Measurements from ENCODE around the gene TEX12. TPM values are rescaled to one million over a fixed set of nuclear protein-coding genes. Genes with fewer than 3 reads are reported as not detected.
A peak's percentile ranks its signal among the peaks of the same experiment; 100 is the strongest.

Gene TEX12
- total and polyA plus RNA-seq, 2 of the 4 experiments (the other 2 are of a cell fraction) = 0.12 TPM; not detected in 1

GRCh38 chr11:112213753-112214152 lies 46.6 kb downstream of the TEX12 start:
- TF ChIP-seq CTCF (conservative IDR thresholded peaks at IDR 0.05; ENCODE audit: low read depth, low read length) (no peak), CEBPB (IDR thresholded peaks at IDR 0.05; ENCODE audit: low read depth, low read length) (peak; percentile 92)
- Histone ChIP-seq H4K91ac (ENCODE audit: insufficient read depth, low read depth, low read length) (no peak overlapping the region), H3K56ac (ENCODE audit: extremely low read depth, insufficient read depth, low read length) (no peak overlapping the region), H2AK5ac (ENCODE audit: low read depth, low read length) (no peak overlapping the region), H3K4ac (ENCODE audit: low read depth, low read length) (0 out of 2 replicates have a peak overlapping the region, but pooled peaks have one; percentile 52), H3K36me3 (ENCODE audit: control insufficient read depth, insufficient read depth, low read length) (no peaks in the 10 kb centered on the region), H3K14ac (replicated peaks; ENCODE audit: low read depth, low read length) (no peak overlapping the region), H3K9ac (ENCODE audit: low read depth, low read length) (no peak overlapping the region), H4K8ac (ENCODE audit: low read depth in 2 of 2, low read length in 2 of 2) (no peak overlapping the region), H2AK9ac (replicated peaks; ENCODE audit: low read depth, low read length, poor library complexity) (no peak overlapping the region), H3K9me1 (ENCODE audit: insufficient read depth, low read length) (peaks cover 9% of the 10 kb centered on the region), H3K9me3 (ENCODE audit: control insufficient read depth, insufficient read depth, low read length) (no peaks in the 10 kb centered on the region), H3K4me3 (ENCODE audit: insufficient read depth, low read depth, low read length) (no peak overlapping the region), H2BK15ac (ENCODE audit: low read depth, low read length) (no peak overlapping the region), H3K4me2 (ENCODE audit: low read depth, low read length) (peak overlapping the region; percentile 50; the same call in 1 of the 2 replicates), H3K18ac (ENCODE audit: low read depth, low read length) (peak overlapping the region; percentile 75; the same call in 1 of the 2 replicates), H3K79me1 (ENCODE audit: low read depth in 1 of 2, low read length in 2 of 2) (no peaks in the 10 kb centered on the region), H2BK20ac (ENCODE audit: low read depth, low read length) (no peak overlapping the region), H3K27me3 (ENCODE audit: control insufficient read depth, insufficient read depth, low read length) (no peaks in the 10 kb centered on the region), H2AFZ (replicated peaks; ENCODE audit: low read length, poor library complexity) (no peak overlapping the region), H2BK5ac (ENCODE audit: low read depth, low read length, poor library complexity, severe bottlenecking) (no peak overlapping the region), H3K23ac (ENCODE audit: low read depth, low read length) (no peak overlapping the region), H4K20me1 (ENCODE audit: insufficient read depth, low read length) (no peaks in the 10 kb centered on the region), H2BK120ac (ENCODE audit: low read depth, low read length) (peak overlapping the region; percentile 36), H3K4me1 (ENCODE audit: control insufficient read depth, insufficient read depth, low read length) (peaks cover 18% of the 10 kb centered on the region), H4K5ac (ENCODE audit: low read depth, low read length) (no peak overlapping the region), H3K27ac (ENCODE audit: insufficient read depth, low read length) (peak overlapping the region; percentile 4; the same call in 1 of the 2 replicates)
- ChIA-PET POLR2A (ENCODE audit: unreplicated experiment) (no interaction called here), CTCF (no interaction called here)
- WGBS, 2 experiments (ENCODE audit: extremely low coverage in 2 of 2, insufficient read length in 1 of 2) = 100% methylated on average over 1 of the region's 4 CpGs; no CpG with 5 or more reads in 1 of the 2 experiments
- intact Hi-C loops (cut with micrococcal nuclease) = loop anchor here (5.0 to 10.0 kb wide), 3 partner anchors 36 to 1521 kb away; partner anchors contain the start of gene BCO2
- BruUV-seq (replicated peaks) = no TSS peak
- in situ Hi-C loops (cut with MboI; ENCODE audit: low sequenced_read_pairs) = loop anchor here (25.0 kb wide), 1 partner anchor 1324 kb away; no protein-coding TSS in a partner anchor
- ATAC-seq (ENCODE audit: low read depth) = peak; percentile 44
- DNase-seq = peak; percentile 61
- dilution Hi-C loops (cut with HindIII; ENCODE audit: low sequenced_read_pairs, unreplicated experiment) = no loop called here

Measured in IMR-90 (cell line).